ENCODE measurements around the gene ZDHHC19. TPM values are rescaled to one million over a fixed set of nuclear protein-coding genes. Genes with fewer than 3 reads are reported as not detected.
A peak's percentile ranks its signal among the peaks of the same experiment; 100 is the strongest.
"Not testable (repeated sequence)": the region's sequence is repeated elsewhere in the genome, so short reads cannot be mapped to it uniquely, and the experiment has no call there.

Gene ZDHHC19
- total RNA-seq, 1 donor from 2014 or later, result not detected

DNA sequence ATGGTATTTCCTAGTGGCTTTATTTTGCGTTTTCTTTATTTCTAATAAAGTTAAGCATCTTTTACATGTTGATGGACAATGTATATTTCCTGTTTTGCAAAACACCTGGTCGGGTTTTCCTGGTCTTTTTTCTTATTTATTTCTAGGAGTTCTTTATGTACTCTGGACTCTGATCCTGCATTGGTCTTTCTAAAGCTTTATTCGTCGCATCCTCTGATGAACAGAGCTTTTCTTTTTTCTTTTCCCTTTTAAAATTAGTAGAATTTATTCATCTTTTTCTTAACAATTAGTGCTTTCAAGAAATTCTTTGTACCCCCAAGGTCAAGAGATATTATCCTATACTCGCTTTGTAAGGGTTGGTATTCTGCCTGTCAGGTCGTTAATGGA is 32.2 kb downstream of the ZDHHC19 start:
- DNase-seq (ENCODE audit: low spot score), result no peak

DNA sequence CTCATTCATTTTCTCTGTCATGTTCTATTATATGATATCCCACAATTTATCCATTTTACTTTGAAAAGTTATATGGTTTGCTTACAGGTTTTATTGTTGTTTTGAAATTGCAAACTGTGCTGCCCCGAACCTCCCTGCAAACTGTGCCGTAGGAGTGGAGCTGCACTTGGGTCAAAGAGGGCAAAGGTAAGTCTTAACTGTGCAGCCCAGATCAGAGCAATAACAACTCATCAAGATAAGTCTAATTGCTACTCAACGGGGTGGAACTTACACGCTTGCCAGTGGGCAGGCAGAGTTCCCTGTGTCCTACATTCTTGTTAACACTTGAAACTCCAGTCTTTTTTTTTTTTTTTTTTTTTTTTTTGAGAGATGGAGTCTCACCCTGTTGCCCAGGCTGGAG is 33.2 kb downstream of the ZDHHC19 start:
- no peak for DNase-seq (ENCODE audit: low spot score)

DNA sequence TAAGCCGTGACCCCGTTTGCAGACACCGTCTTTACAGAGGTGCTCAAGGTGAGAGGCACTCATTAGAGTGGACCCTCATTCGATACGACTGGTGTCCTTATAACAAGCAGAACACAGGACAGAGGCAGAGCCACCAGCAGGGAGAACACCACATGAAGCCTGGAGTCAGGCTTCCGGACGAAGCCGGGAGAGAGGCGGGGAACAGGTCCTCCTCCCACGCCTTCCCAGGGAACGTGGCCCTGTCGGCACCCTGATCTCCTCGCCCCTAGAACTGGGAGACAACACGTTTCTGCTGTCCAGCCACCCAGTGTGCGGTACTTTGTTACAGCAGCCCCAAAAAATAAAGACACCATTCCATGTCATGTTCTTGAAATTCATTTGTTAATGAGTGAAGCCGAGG is 33.6 kb downstream of the ZDHHC19 start:
- DNase-seq (ENCODE audit: low spot score), result no peak

DNA sequence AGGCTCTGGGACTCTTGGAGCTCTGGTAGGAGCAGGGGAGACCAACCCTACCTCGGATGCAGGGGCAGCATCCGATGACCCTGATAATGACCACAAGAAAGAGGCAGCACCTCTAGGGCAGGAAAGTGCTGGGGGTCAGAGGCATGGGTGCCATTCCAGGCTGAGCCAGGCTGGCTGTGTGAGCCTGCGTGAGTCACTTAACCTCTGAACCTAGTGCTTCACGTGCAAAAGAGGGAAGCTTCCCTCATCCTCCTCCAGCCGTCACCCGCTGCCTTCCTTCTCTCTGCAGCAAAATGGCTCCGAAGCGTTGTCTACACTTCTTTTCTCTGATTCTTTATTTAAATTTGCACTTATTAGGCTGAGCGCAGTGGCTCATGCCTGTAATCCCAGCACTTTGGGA is 35.5 kb downstream of the ZDHHC19 start:
- no peak for DNase-seq (ENCODE audit: low spot score)

DNA sequence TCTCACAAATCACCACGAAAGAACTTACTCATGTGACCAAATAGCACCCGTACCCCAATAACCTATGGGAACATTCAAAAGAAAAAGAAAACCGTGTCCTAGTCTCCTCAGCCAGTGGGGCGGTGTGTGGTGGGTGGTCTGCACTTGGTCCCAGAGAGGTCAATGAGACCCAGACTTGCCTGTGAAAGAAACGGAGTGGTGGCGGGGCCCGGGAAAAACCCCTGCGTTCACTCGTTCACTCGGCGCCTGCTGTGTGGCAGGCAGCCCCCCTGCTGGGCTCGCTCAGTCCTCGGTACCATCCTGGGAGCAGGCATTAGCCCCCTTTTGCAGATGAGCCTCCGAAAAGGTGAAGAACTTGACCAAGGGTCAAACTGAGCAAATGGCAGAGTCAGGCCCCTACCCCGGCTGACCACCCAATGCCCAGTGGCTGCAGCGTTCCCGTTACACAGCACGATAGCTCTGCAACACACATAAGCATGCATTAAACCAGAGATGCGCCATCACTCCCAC is 36.0 kb downstream of the ZDHHC19 start:
- no peak for DNase-seq (ENCODE audit: low spot score)

DNA sequence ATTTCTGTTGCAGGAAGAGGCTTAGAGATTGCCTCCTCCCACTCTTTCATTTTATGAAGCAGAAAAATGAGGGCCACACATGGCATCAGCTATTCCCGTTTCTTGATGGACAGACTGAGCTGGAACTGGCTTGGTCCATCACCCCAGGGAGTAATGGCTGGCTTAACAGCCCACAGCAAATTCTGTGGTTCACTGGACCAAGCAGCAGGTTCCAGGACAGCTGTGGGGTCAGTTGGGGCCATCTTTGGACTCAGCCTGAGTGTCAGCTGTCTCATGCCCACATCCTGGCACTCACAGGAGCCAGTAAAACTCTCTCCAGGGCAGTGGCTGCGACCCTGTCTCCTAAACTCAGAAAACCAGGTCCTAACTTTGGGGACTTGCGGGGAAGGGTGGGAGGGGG is 36.5 kb downstream of the ZDHHC19 start:
- no peak for DNase-seq (ENCODE audit: low spot score)

DNA sequence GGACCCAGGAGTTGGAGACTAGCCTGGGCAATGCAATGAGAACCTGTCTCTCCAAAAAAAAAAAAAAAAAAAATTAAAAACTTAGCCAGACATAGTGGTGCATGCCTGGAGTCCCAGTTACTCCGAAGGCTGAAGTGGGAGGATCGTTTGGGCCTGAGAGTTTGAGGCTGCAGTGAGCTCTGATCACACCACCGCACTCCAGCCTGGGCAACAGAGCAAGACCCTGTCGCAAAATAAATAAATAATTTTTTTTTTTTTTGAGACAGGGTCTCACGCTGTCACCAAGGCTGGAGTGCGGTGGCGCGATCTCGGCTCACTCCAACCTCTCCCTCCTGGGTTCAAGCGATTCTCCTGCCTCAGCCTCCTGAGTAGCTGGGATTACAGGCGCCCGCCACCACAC is 40.9 kb downstream of the ZDHHC19 start:
- DNase-seq (ENCODE audit: low spot score), result not testable (repeated sequence)

DNA sequence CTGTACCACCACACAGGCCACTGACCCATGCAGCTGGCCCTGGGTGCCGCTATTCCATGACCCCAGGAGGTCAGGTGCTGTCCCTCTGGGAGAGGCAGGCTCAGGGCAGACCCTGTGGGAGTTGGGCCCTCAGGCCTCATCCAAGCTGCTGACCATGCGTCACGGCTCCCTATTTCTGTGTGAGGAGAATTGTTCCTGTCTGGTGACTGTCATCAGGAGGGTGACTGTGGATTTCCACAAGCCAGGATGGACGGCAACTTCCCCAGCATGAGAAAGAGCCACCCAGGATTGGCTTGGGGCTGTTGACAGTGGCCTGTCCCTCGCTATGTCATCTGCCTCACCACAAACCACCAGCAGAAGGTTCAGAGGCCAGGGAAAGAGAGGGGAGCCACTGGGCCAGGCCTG is 41.4 kb downstream of the ZDHHC19 start:
- DNase-seq (ENCODE audit: low spot score), result no peak

DNA sequence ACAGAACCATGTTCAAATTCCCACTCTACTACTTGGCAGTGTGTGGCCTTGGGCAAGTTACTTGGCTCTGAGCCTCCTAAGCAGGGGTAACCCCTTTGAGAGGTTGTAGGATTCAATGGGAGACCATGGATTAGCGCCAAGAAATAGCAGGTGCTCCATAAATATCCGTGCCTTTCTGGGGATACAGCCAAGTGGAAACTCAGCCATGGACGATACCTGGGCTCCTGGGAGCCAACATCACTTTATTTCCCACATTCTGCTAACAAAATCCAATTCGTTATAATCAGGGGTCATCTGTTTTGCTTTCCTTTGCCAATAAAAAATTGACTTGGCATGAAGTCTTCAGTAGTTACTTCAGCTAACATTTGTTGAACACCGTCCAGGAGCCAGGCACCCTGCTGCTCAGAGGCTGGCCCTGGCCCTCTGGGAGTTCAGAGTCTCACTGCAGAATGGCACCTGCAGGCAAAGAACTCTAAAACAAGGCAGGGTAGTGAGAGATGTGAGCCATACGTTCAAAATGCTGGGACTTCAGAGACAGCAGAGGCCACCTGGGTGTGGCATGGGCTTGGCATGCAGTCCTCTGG is 42.3 kb downstream of the ZDHHC19 start:
- no peak for DNase-seq (ENCODE audit: low spot score)

DNA sequence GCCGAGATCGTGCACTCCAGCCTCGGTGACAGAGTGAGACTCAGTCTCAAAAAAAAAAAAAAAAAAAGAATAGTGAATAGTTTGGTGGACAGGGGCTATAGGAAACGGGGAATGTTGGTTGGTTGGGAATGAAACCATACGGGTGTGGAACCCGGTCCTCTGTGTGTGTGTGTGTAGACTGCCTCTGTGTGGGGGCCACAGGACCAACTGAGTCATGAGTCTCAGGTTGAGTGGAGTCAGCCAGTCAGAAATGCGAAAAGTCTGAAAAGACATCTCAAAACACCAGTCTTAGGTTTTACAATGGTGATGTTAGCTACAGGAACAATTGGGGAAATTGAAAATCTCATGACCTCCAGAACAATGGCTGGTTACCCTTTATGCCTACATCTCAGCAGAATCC is 44.5 kb downstream of the ZDHHC19 start:
- no peak for DNase-seq (ENCODE audit: low spot score)

DNA sequence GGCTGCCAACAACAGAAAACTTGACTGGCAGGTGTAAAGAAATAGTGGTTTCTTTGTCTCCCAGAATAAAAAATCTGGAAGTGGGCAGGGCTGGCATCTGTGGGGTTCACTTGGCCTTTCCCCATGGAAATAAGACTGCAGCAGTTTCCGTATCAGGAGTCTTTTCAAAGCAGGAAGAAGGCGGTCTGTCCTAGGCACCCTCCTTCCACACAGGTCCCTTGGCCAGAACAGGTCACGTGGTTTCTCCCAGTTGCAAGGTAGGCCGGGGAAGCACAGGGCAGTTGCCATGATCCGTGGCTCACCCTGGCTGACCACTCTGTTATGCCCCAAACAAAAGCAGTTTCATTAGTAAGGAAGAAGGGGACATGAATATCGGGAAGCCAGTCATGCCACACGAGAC is 45.4 kb downstream of the ZDHHC19 start:
- no peak for DNase-seq (ENCODE audit: low spot score)

DNA sequence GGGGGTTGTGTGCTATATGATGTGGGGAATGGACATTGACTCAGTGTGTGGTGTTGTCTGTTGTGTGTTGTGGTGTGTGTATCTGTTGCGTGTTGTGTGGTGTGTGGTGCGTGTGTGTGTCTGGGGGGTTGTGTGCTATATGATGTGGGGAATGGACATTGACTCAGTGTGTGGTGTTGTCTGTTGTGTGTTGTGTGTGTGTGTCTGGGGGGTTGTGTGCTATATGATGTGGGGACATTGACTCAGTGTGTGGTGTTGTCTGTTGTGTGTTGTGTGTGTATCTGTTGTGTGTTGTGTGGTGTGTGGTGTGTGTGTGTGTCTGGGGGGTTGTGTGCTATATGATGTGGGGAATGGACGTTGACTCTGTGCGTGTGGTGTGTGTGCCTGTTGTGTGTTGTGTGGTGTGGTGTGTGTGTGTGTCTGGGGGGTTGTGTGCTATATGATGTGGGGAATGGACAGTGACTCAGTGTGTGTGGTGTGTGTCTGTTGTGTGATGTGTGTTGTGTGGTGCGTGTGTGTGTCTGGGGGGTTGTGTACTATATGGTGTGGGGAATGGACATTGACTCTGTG is 46.1 kb downstream of the ZDHHC19 start:
- not testable (repeated sequence) for DNase-seq (ENCODE audit: low spot score)

DNA sequence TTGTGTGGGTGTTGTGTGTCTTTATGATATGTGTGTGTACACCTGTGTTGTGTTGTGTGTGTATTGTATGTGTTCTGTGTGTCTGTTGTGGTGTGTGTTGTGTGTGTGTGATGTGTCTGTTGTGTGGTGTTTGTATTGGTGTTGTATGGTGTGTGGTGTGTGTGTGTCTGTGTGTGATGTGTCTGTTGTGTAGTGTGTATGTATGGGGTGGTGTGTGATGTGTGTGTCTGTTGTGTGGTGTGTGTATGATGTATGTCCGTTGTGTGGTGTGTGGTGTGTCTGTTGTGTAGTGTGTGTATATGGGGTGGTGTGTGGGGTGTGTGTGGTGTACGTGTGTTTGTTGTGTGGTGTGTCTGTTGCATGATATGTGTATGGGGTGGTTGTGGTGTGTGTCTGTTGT is 46.6 kb downstream of the ZDHHC19 start:
- DNase-seq (ENCODE audit: low spot score), result no peak

DNA sequence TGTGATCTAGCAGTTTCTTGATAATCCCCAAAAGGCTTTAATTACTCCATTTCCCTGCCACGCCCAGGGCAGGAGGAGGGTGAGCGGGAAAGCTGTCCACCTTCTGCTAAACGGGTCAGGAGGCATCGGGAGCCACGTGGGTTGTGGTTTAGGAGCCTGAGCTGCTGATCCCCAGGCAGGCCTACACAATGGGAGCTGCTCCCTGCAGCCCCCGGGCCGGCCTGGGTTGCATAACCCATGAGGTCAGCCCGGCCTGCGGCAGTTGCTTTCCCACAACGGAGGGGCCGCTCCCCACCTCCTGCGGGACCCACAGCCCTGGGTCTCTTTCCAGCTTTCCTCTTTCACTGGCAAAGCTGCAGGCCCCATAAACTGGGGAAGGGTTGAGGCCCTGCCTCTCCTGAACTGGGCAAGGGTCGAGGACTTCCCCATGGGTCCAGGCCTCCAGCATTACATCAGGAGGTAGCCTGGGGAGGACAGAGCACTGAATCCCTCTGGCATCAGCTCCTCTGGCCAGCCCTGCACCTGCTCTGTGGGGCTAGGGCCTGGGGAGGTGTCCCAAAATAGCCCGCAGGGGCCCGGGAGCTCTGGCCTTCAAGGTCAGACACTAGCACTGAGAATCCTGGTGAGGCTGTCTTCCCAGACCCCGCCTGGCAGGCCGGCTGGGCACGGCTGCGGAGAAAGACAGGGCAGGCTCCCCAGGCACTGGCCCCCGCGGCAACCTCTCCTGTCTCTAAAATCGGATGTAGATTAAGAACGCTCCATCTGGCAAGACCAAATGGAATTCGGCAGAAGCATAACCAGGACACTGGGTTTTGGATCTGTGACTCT is 47.3 kb downstream of the ZDHHC19 start:
- DNase-seq (ENCODE audit: low spot score), result no peak

DNA sequence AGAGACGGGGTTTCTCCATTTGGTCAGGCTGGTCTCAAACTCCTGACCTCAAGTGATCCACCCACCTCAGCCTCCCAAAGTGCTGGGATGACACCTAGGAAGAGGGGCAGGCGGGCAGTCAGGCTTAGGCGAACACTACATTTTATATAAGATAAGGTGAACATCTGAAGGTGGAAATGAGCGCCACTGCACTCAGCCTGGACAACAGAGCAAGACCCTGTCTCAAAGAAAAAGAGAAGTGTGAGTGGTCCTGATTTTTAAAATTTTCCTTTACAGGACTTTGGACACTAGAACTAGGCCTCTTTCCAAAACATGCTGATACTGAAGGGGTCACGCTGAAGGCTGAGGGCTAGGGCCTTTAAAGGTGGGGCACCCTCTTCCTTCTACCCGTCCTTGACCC is 48.0 kb downstream of the ZDHHC19 start:
- no peak for DNase-seq (ENCODE audit: low spot score)

DNA sequence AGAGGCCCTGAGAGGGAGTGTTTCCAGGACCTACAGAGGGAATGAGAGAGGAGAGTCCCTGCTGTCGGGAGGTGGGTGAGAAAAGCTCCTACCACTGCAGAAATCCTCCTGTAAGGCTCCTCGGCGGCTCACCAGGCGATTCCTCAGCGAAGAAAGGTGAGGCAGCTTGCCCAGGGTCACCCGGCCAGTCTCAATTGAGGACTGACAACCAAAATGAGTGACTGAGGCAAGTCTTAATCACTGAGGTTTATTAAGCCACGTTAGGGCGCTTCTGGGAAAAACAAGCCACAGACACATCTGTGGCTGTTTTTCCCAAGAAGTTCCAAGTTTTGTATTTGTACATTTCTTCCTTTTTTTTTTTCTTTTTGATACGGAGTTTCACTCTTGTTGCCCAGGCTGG is 48.5 kb downstream of the ZDHHC19 start:
- DNase-seq (ENCODE audit: low spot score), result no peak

DNA sequence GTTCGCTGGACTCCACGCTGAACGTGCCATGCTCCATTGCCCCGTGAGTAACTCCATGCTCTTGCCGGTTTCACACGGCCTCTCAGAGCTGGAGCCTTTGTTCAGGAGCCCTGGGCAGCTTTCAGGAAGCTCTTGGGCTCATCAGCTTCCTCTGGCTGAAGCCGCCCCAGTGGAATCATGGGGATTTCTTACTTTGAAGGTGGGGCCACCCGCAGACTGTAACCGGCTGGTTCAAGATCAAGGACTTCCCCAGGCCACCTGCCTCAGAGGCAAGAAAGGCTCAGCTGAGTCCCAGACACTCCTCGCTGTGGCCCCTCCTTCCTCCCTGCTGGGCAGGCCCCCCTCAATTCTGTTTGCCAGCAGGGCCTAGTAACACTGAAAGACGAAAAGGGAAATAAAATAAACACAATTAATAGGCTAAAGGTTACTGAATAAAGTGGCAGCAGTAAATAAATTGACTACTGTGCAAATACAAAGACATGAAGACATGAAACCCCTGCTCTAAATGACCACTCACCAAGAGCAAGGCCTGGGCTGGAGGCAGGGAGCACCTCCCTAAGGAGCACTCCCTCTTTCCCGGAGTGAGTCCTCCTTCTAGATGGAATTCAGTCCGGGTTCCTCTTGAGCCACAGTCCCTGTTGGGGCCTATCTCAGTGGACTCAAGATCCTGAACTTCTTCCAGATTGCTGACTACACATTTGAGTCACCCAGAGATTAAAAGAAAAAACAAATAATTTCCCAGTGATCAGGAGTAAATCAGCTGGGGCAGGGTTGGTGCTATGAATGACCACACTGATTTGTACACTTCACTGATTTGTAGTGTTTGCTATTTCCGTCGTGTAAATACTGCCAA is 51.0 kb downstream of the ZDHHC19 start:
- peak; percentile 83 for DNase-seq (ENCODE audit: low spot score)

DNA sequence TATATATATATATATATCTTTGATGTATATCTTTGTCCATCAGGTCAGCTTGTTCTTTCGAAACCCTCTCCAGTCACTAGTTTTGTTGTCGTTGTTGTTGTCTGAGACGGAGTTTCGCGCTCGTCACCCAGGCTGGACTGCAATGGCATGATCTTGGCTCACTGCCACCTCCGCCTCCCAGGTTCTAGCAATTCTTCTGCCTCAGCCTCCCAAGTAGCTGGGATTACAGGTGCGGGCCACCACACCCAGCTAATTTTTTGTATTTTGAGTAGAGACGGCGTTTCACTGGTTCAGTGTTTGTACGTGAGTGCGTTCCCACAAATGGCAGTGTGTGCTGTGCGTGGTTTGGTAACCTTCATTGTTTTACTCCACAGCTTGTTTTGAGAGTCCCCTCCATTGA is 51.7 kb downstream of the ZDHHC19 start:
- no peak for DNase-seq (ENCODE audit: low spot score)

DNA sequence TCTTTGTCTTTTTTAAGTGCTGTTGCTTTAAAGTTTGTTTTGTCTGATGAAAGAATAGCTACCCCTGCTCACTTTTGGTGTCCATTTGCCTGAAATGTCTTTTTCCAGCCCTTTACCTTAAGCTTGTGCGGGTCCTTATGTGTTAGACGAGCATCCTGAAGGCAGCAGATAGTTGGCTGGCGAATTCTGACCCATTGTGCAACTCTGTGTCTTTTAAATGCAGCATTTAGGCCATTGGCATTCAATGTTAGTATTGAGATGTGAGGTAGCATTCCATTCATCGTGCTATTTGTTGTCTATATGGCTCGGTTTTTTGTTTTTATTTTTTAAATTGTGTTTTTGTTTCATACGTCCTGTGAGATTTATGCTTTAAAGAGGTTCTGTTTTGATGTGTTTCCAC is 55.0 kb downstream of the ZDHHC19 start:
- DNase-seq (ENCODE audit: low spot score), result no peak

DNA sequence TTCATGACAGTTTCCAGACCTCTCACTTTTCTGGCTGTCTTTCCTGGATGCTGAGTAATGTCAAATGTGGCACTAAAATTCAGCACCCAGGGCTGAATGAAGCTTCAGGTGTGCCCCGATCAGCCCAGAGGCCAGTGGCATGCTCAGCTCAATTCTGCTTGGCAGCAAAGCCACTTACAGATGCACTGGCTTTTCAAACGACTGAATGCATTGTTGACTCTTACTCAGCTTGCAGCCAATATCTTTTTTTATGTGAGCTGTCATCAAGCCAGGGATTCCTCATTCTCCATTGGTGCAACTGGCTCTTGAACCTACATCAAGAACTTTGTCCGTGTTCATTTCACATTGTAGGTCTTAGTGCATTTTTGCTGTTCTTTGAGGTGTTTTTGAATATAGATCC is 60.7 kb downstream of the ZDHHC19 start:
- DNase-seq (ENCODE audit: low spot score), result no peak

DNA sequence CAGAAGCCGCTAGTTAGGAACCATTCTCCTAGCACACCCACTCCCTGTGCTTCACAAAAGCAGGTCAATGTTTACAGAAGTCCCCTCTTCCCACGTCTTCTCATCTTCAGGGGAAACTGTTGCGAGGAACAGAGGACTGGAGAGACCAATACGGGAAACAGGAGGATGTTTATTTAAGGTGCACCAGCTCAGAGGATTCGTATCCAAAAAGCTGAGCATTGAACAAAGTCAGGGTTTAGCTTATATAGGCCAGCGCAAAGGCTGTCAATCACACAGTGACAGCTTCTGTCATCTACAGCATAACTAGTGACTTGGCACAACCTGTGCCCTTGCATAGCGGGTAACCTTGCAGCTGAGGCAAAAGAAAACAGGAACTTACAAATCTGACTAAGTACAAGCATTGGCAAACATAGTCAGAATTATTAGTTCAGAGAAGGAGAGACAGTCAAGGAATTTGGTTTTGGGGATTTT is 61.3 kb downstream of the ZDHHC19 start:
- DNase-seq (ENCODE audit: low spot score), result no peak

DNA sequence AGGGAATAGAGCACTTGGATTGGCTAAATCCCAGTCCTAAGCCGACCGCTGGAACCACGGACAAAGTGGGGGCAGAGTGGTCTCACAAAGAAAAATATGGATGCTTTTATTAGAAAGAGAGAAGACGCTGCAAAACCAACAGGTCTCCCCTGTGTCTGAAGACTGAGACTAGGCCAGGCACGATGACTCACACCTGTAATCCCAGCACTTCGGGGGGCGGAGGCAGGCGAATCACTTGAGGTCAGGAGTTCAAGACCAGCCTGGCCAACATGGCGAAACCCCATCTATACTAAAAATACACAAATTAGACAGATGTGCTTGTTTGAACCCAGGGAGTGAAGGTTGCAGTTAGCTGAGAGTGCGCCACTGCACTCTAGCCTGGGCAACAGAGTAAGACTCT is 61.8 kb downstream of the ZDHHC19 start:
- DNase-seq (ENCODE audit: low spot score), result no peak

Data from ureter (tissue), 1 donor.